Vagina (tissue), 2 donors: ENCODE data around the gene ASB15. TPM values are rescaled to one million over a fixed set of nuclear protein-coding genes. Genes with fewer than 3 reads are reported as not detected.
A peak's percentile ranks its signal among the peaks of the same experiment; 100 is the strongest.

Experiments used
- DNase-seq, 2 donors: peaks; one replicate each; pipeline ENCODE4 v3.0.0-alpha.2; 2017; ENCODE audit errors: extremely low spot score in 2 of 2
- H3K27ac ChIP-seq: fragments of 200-600 bp; sonication (generic); one replicate; pipeline ENCODE4 v1.5.1; 2019
- H3K27me3 ChIP-seq: fragments of 200-600 bp; sonication (generic); one replicate; pipeline ENCODE4 v1.5.1; 2019
- H3K36me3 ChIP-seq, 2 donors: fragments of 200-600 bp; sonication (generic); one replicate each; pipeline ENCODE4 v1.5.1; 2017 to 2019
- H3K4me1 ChIP-seq: fragments of 200-600 bp; sonication (generic); one replicate; pipeline ENCODE4 v1.5.1; 2019
- H3K4me3 ChIP-seq, 2 donors: fragments of 200-600 bp; sonication (generic); 1 replicate in 1 of 2; 2 replicates in 1 of 2; pipeline ENCODE4 v1.5.1; 2016 to 2019
- H3K9me3 ChIP-seq: fragments of 200-600 bp; sonication (generic); one replicate; pipeline ENCODE4 v1.5.1; 2019
- CTCF ChIP-seq, 3 experiments: fragments of 450-650 bp in 2 of 3; fragments of 200-600 bp in 1 of 3; sonication (generic) in 1 of 3; IDR thresholded peaks; one replicate each; pipeline ENCODE4 v1.5.1; 2017 to 2019; ENCODE audit warnings: antibody characterized with exemption in 3 of 3, mild to moderate bottlenecking in 2 of 3, moderate library complexity in 2 of 3
- POLR2A ChIP-seq, 2 donors: fragments of 450-650 bp; IDR thresholded peaks; one replicate each; pipeline ENCODE4 v1.6.1; 2017; ENCODE audit warnings: antibody characterized with exemption in 2 of 2, mild to moderate bottlenecking in 2 of 2, moderate library complexity in 2 of 2
- POLR2AphosphoS5 ChIP-seq, 2 donors: sonication (generic); formaldehyde crosslinking; IDR thresholded peaks; one replicate each; pipeline ENCODE4 v1.9.0; 2017; ENCODE audit warnings: antibody characterized with exemption in 2 of 2, mild to moderate bottlenecking in 2 of 2, low read depth in 1 of 2; ENCODE audit not compliant: insufficient read depth in 1 of 2
- intact Hi-C: fragments of 100-400 bp; cut with DNase I; formaldehyde crosslinking; loops from one replicate; pipeline ENCODE4 v1.15.1; 2023
- total RNA-seq: library from RNA; depleted of rRNA; stranded (reverse); fragments of >200 nt; gene quantifications from one replicate; pipeline ENCODE4 v1.2.3, GENCODE V29; 2016

The ASB15 gene
- total RNA-seq, 1 donor from 2014 or later = not detected

- H3K27ac ChIP-seq = no peak overlapping the region
- no peak for TF ChIP-seq POLR2AphosphoS5 (IDR thresholded peaks at IDR 0.05; ENCODE audit: insufficient read depth in 1 of 2, low read depth in 1 of 2)
- TF ChIP-seq POLR2A (IDR thresholded peaks at IDR 0.05) = no peak
- no peak for TF ChIP-seq CTCF (IDR thresholded peaks at IDR 0.05)
- peaks cover 1% of the 10 kb centered on the region for H3K4me1 ChIP-seq
- intact Hi-C loops = no loop called here
- H3K4me3 ChIP-seq = no peak overlapping the region
- H3K36me3 ChIP-seq = peaks cover 0 to 13% of the 10 kb centered on the region in 2 donors
- no peaks in the 10 kb centered on the region for H3K27me3 ChIP-seq
- H3K9me3 ChIP-seq = no peaks in the 10 kb centered on the region
- no peak for DNase-seq
Observed at GRCh38 chr7:123679614-123680013, 78.0 kb downstream of the ASB15 start.

- intact Hi-C loops = no loop called here
- Histone ChIP-seq H3K36me3 (peaks cover 0 to 13% of the 10 kb centered on the region in 2 donors), H3K9me3 (no peaks in the 10 kb centered on the region), H3K4me3 (no peak overlapping the region), H3K4me1 (no peaks in the 10 kb centered on the region), H3K27me3 (no peaks in the 10 kb centered on the region), H3K27ac (no peak overlapping the region)
- no peak for DNase-seq
- no peak for TF ChIP-seq POLR2A (IDR thresholded peaks at IDR 0.05)
- TF ChIP-seq CTCF (IDR thresholded peaks at IDR 0.05) = no peak
- TF ChIP-seq POLR2AphosphoS5 (IDR thresholded peaks at IDR 0.05; ENCODE audit: insufficient read depth in 1 of 2, low read depth in 1 of 2) = no peak
Observed at GRCh38 chr7:123680580-123680979, 79.0 kb downstream of the ASB15 start.

GRCh38 chr7:123681561-123681960 is 79.9 kb downstream of the ASB15 start:
- H3K9me3 ChIP-seq = no peaks in the 10 kb centered on the region
- H3K27ac ChIP-seq = no peak overlapping the region
- DNase-seq = no peak
- peaks cover 0 to 13% of the 10 kb centered on the region in 2 donors for H3K36me3 ChIP-seq
- no peak overlapping the region for H3K4me3 ChIP-seq
- no peak for TF ChIP-seq CTCF (IDR thresholded peaks at IDR 0.05)
- intact Hi-C loops = no loop called here
- H3K4me1 ChIP-seq = no peaks in the 10 kb centered on the region
- H3K27me3 ChIP-seq = no peaks in the 10 kb centered on the region

GRCh38 chr7:123682690-123683089 is 81.1 kb downstream of the ASB15 start:
- H3K4me3 ChIP-seq = no peak overlapping the region
- no peak for DNase-seq
- H3K27ac ChIP-seq = no peak overlapping the region
- H3K4me1 ChIP-seq = no peaks in the 10 kb centered on the region
- intact Hi-C loops = no loop called here
- H3K9me3 ChIP-seq = no peaks in the 10 kb centered on the region
- TF ChIP-seq POLR2AphosphoS5 (IDR thresholded peaks at IDR 0.05; ENCODE audit: insufficient read depth in 1 of 2, low read depth in 1 of 2) = no peak
- TF ChIP-seq CTCF (IDR thresholded peaks at IDR 0.05) = peak in 2 of 3 experiments; percentile 37 to 39
- TF ChIP-seq POLR2A (IDR thresholded peaks at IDR 0.05) = no peak
- peaks cover 0 to 14% of the 10 kb centered on the region in 2 donors for H3K36me3 ChIP-seq
- no peaks in the 10 kb centered on the region for H3K27me3 ChIP-seq

GRCh38 chr7:123687161-123687560 is 85.5 kb downstream of the ASB15 start:
- Histone ChIP-seq H3K27ac (no peak overlapping the region), H3K4me3 (no peak overlapping the region), H3K9me3 (no peaks in the 10 kb centered on the region), H3K27me3 (no peaks in the 10 kb centered on the region), H3K4me1 (no peaks in the 10 kb centered on the region), H3K36me3 (peaks cover 0 to 22% of the 10 kb centered on the region in 2 donors)
- intact Hi-C loops = no loop called here
- DNase-seq = no peak
- TF ChIP-seq POLR2A (IDR thresholded peaks at IDR 0.05) = no peak

- TF ChIP-seq POLR2AphosphoS5 (IDR thresholded peaks at IDR 0.05; ENCODE audit: insufficient read depth in 1 of 2, low read depth in 1 of 2) = no peak
- TF ChIP-seq CTCF (IDR thresholded peaks at IDR 0.05) = no peak
- TF ChIP-seq POLR2A (IDR thresholded peaks at IDR 0.05) = no peak
- H3K36me3 ChIP-seq = peaks cover 0 to 27% of the 10 kb centered on the region in 2 donors
- intact Hi-C loops = no loop called here
Observed at GRCh38 chr7:123687727-123688126, 86.1 kb downstream of the ASB15 start.

More at GRCh38 chr7:123687727-123688126, 86.1 kb downstream of the ASB15 start:
- no peak for DNase-seq
- Histone ChIP-seq H3K9me3 (no peaks in the 10 kb centered on the region), H3K27ac (no peak overlapping the region), H3K4me3 (no peak overlapping the region), H3K27me3 (no peaks in the 10 kb centered on the region), H3K4me1 (no peaks in the 10 kb centered on the region)
